Raji (cell line): ENCODE results near the gene ACOT8.
A peak's percentile ranks its signal among the peaks of the same experiment; 100 is the strongest.

Experiments used
- POLR2A ChIP-seq: IDR thresholded peaks from 2 replicates; pipeline ENCODE4 v1.6.1; 2011; ENCODE audit warnings: low read depth, low read length, control low read depth; ENCODE audit not compliant: insufficient read depth

Gene ACOT8

GRCh38 chr20:45857114-45857881 is at the start of gene ACOT8, which contains the start of gene ZSWIM3:
ACOT8 (minus strand) TSS chr20:45857392; CDS start chr20:45857315, 77 bp downstream.
ZSWIM3 (plus strand) TSS chr20:45857614; CDS start chr20:45857826, 212 bp downstream.
- TF ChIP-seq POLR2A: peak; percentile 77

- TF ChIP-seq POLR2A: no peak
Measured at GRCh38 chr20:45905505-45906079, 48.4 kb upstream of the ACOT8 start.

GRCh38 chr20:45904583-45905504 is 47.7 kb upstream of the ACOT8 start:
- no peak for TF ChIP-seq POLR2A

- TF ChIP-seq POLR2A: no peak
Measured at GRCh38 chr20:45902199-45902701, 45.1 kb upstream of the ACOT8 start.

GRCh38 chr20:45899046-45899835 is 42.0 kb upstream of the ACOT8 start:
- no peak for TF ChIP-seq POLR2A

- TF ChIP-seq POLR2A: no peak
Measured at GRCh38 chr20:45898285-45898684, 41.1 kb upstream of the ACOT8 start.

GRCh38 chr20:45897692-45898091 is 40.5 kb upstream of the ACOT8 start:
- no peak for TF ChIP-seq POLR2A

- TF ChIP-seq POLR2A: no peak
Measured at GRCh38 chr20:45897289-45897688, 40.1 kb upstream of the ACOT8 start.

GRCh38 chr20:45896641-45897161 is 39.5 kb upstream of the ACOT8 start:
- TF ChIP-seq POLR2A: no peak

GRCh38 chr20:45894797-45895196 is 37.6 kb upstream of the ACOT8 start:
- TF ChIP-seq POLR2A: no peak

- TF ChIP-seq POLR2A: no peak
Measured at GRCh38 chr20:45893831-45894230, 36.6 kb upstream of the ACOT8 start.

GRCh38 chr20:45892828-45893500 is 35.8 kb upstream of the ACOT8 start:
- no peak for TF ChIP-seq POLR2A

- TF ChIP-seq POLR2A: no peak
Measured at GRCh38 chr20:45892049-45892825, 35.0 kb upstream of the ACOT8 start.
